Measurements from ENCODE around the gene AFAP1.

AFAP1 gene

DNA sequence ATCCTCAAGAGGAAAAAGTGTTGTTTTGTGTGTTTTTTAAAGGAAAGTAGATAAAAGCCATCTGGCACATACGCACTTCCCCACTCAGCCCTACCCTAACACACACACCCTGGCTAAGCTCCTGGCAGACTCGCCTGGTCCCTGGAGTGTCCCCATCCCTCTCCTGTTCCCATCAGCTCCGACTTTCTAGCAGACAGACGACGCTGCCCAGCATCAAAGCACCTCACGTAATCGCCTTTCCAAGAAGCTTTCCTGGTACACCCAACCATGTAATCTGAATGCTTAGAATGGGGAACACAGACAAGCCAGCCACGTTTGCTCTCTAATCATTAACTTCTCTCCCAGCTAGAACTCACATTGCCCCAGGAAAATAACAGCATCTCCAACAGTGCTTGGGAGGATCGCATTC is 116.2 kb downstream of the AFAP1 start:
- no peak overlapping the region for H3K4ac ChIP-seq (ENCODE audit: low read depth, low read length)

DNA sequence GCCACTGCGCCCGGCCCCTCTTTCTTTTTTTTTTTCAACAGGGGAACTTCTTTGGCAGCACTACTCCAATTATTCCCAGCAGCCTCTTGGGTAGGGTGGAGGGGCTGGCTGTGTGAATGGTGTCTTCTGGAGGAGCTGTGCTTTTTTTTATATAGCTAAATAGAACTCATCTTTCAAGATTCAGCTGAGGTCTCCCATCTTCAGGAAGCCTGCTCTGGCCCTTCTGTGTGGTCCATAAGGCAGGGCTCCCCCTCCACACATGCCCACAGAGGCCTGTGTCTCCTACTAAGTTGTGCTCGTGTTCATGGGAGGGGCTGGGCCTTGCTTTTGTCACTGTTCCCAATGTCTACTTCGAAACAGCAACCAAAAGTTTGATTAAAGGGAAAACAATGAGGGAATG is 116.8 kb downstream of the AFAP1 start:
- H3K14ac ChIP-seq (ENCODE audit: low read length): no peak overlapping the region
- no peak overlapping the region for H3K23ac ChIP-seq (ENCODE audit: low read length)
- no peak for DNase-seq
- H2BK120ac ChIP-seq (ENCODE audit: insufficient read depth, low read length, poor library complexity): no peak overlapping the region
- H2AFZ ChIP-seq (ENCODE audit: insufficient read depth, low read length, poor library complexity): no peak overlapping the region
- no peak overlapping the region for H3K18ac ChIP-seq (ENCODE audit: low read length)
- peaks cover 9 to 22% of the 10 kb centered on the region in 2 experiments for H3K36me3 ChIP-seq (ENCODE audit: control insufficient read depth in 1 of 2, insufficient read depth in 2 of 2, low read length in 2 of 2)
- peaks cover 6 to 8% of the 10 kb centered on the region in 2 experiments for H3K4me1 ChIP-seq (ENCODE audit: control insufficient read depth in 1 of 2, insufficient read depth in 2 of 2, low read length in 2 of 2)
- no peak overlapping the region for H2AK5ac ChIP-seq (ENCODE audit: low read length)
- H3K27me3 ChIP-seq (ENCODE audit: insufficient read depth, low read length): no peaks in the 10 kb centered on the region
- no peak overlapping the region for H4K91ac ChIP-seq (ENCODE audit: low read depth, low read length)
- H2BK12ac ChIP-seq (ENCODE audit: low read length): no peak overlapping the region
- no peak overlapping the region for H3K4me3 ChIP-seq (ENCODE audit: low read depth, low read length)
- H3K9ac ChIP-seq (ENCODE audit: low read length): no peak overlapping the region
- H3K27ac ChIP-seq (ENCODE audit: low read depth, low read length): no peak overlapping the region
- H3K79me1 ChIP-seq (ENCODE audit: low read length): peaks cover 1% of the 10 kb centered on the region
- H4K8ac ChIP-seq (ENCODE audit: low read depth, low read length): no peak overlapping the region
- H2BK5ac ChIP-seq (ENCODE audit: low read depth, low read length, poor library complexity): no peak overlapping the region
- H4K12ac ChIP-seq (ENCODE audit: low read depth, low read length): no peak overlapping the region
- no peaks in the 10 kb centered on the region for H3K79me2 ChIP-seq (ENCODE audit: control insufficient read depth, insufficient read depth, low read length, poor library complexity)
- no peak overlapping the region for H3K4ac ChIP-seq (ENCODE audit: low read depth, low read length)
- H3K9me3 ChIP-seq (ENCODE audit: insufficient read depth, low read depth, low read length): no peaks in the 10 kb centered on the region
- no peak overlapping the region for H3K4me2 ChIP-seq (ENCODE audit: low read length)
- no CpG with 5 or more reads among the region's 4 CpGs for WGBS (ENCODE audit: extremely low coverage, insufficient coverage, insufficient read length)

More for the DNA sequence above, 116.2 kb downstream of the AFAP1 start:
- no peaks in the 10 kb centered on the region for H3K27me3 ChIP-seq (ENCODE audit: insufficient read depth, low read length)
- no peaks in the 10 kb centered on the region for H3K9me3 ChIP-seq (ENCODE audit: insufficient read depth, low read depth, low read length)
- peaks cover 10 to 11% of the 10 kb centered on the region in 2 experiments for H3K4me1 ChIP-seq (ENCODE audit: control insufficient read depth in 1 of 2, insufficient read depth in 2 of 2, low read length in 2 of 2)
- H3K18ac ChIP-seq (ENCODE audit: low read length): no peak overlapping the region
- no peak overlapping the region for H2BK5ac ChIP-seq (ENCODE audit: low read depth, low read length, poor library complexity)
- H2AK5ac ChIP-seq (ENCODE audit: low read length): no peak overlapping the region
- peaks cover 4 to 17% of the 10 kb centered on the region in 2 experiments for H3K36me3 ChIP-seq (ENCODE audit: control insufficient read depth in 1 of 2, insufficient read depth in 2 of 2, low read length in 2 of 2)
- no peak overlapping the region for H3K4me3 ChIP-seq (ENCODE audit: low read depth, low read length)
- no peak overlapping the region for H3K4me2 ChIP-seq (ENCODE audit: low read length)
- H3K23ac ChIP-seq (ENCODE audit: low read length): no peak overlapping the region
- H3K9ac ChIP-seq (ENCODE audit: low read length): no peak overlapping the region
- H2BK120ac ChIP-seq (ENCODE audit: insufficient read depth, low read length, poor library complexity): no peak overlapping the region
- H3K79me2 ChIP-seq (ENCODE audit: control insufficient read depth, insufficient read depth, low read length, poor library complexity): no peaks in the 10 kb centered on the region
- H4K91ac ChIP-seq (ENCODE audit: low read depth, low read length): no peak overlapping the region
- no peak overlapping the region for H2BK12ac ChIP-seq (ENCODE audit: low read length)
- no peak overlapping the region for H4K12ac ChIP-seq (ENCODE audit: low read depth, low read length)
- no peak for DNase-seq
- no peak overlapping the region for H4K8ac ChIP-seq (ENCODE audit: low read depth, low read length)
- WGBS (ENCODE audit: extremely low coverage, insufficient coverage, insufficient read length): no CpG with 5 or more reads among the region's 9 CpGs
- H2AFZ ChIP-seq (ENCODE audit: insufficient read depth, low read length, poor library complexity): no peak overlapping the region
- no peak overlapping the region for H3K14ac ChIP-seq (ENCODE audit: low read length)
- H3K79me1 ChIP-seq (ENCODE audit: low read length): peaks cover 1% of the 10 kb centered on the region
- no peak overlapping the region for H3K27ac ChIP-seq (ENCODE audit: low read depth, low read length)

DNA sequence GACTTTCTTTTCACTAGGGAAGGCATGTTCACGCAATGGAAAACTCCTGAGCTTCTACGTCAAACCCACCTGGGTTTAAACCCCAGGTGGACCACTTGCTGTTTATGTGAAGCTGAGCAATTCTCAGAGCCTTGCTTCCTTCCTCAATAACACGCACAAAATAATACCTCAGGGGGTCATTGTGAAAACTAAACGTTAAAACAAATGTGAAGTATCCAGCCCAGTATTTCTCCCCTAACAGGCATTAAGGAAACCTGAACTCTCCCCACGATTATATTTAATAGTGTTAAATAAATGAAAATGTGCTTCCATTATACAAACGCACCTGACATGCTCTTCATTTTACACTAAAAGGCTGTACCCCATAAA is 117.5 kb downstream of the AFAP1 start:
- Histone ChIP-seq H4K8ac (ENCODE audit: low read depth, low read length) (no peak overlapping the region), H2AFZ (ENCODE audit: insufficient read depth, low read length, poor library complexity) (no peak overlapping the region), H3K27me3 (ENCODE audit: insufficient read depth, low read length) (no peaks in the 10 kb centered on the region), H2BK12ac (ENCODE audit: low read length) (no peak overlapping the region), H3K79me2 (ENCODE audit: control insufficient read depth, insufficient read depth, low read length, poor library complexity) (no peaks in the 10 kb centered on the region), H3K79me1 (ENCODE audit: low read length) (peaks cover 1% of the 10 kb centered on the region), H3K9ac (ENCODE audit: low read length) (no peak overlapping the region), H3K9me3 (ENCODE audit: insufficient read depth, low read depth, low read length) (no peaks in the 10 kb centered on the region), H2BK120ac (ENCODE audit: insufficient read depth, low read length, poor library complexity) (no peak overlapping the region), H3K18ac (ENCODE audit: low read length) (no peak overlapping the region), H3K36me3 (ENCODE audit: control insufficient read depth in 1 of 2, insufficient read depth in 2 of 2, low read length in 2 of 2) (peaks cover 9 to 23% of the 10 kb centered on the region in 2 experiments), H4K91ac (ENCODE audit: low read depth, low read length) (no peak overlapping the region), H3K14ac (ENCODE audit: low read length) (no peak overlapping the region), H4K12ac (ENCODE audit: low read depth, low read length) (no peak overlapping the region), H3K4ac (ENCODE audit: low read depth, low read length) (no peak overlapping the region), H3K4me1 (ENCODE audit: control insufficient read depth in 1 of 2, insufficient read depth in 2 of 2, low read length in 2 of 2) (peaks cover 5 to 7% of the 10 kb centered on the region in 2 experiments), H3K4me3 (ENCODE audit: low read depth, low read length) (no peak overlapping the region), H2BK5ac (ENCODE audit: low read depth, low read length, poor library complexity) (no peak overlapping the region), H3K27ac (ENCODE audit: low read depth, low read length) (no peak overlapping the region), H3K4me2 (ENCODE audit: low read length) (no peak overlapping the region), H3K23ac (ENCODE audit: low read length) (no peak overlapping the region), H2AK5ac (ENCODE audit: low read length) (no peak overlapping the region)
- no CpG with 5 or more reads among the region's 6 CpGs for WGBS (ENCODE audit: extremely low coverage, insufficient coverage, insufficient read length)
- no peak for DNase-seq

DNA sequence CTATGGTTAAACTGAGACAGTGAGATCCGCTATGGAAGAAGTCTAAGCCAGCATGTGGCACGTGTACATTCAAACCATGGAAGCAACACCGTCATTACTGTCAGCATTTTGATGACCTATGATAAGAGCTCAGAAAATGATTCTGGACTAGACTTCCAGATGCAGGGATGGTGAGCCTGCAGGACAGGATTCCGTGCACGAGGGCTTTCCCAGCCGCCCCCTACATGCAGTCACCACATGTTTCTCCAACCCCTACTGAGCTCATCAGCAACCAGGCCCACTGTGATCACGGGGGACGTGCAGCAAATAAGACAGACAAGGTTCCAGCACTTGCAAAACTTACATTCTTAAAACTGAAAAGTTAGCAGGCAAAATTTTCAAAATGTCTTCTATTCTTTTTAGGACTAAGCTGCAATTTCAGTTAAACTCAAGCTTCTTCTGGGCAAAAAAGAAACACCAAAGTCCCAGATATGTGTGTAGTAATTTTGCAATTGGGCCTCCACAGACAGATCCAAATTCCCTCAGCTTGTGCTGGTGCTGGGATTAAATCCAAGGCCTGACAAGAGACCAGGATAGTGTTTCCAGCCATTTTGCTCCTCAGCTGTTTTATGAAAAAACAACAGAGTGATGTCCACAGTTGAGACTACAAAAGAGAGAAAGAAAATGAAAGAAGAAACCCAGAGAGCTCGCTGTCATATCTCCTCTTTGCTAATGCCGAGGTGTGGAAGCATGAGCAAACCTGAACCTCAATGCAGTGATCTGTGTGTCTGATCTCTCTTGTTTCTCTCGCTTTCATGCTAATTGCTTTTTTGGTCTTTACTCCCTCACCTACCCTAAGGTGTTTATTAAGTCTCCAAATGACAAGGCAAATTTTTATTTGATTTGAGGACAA is 118.2 kb downstream of the AFAP1 start:
- Histone ChIP-seq H3K36me3 (ENCODE audit: control insufficient read depth in 1 of 2, insufficient read depth in 2 of 2, low read length in 2 of 2) (peaks cover 12 to 27% of the 10 kb centered on the region in 2 experiments), H3K27ac (ENCODE audit: low read depth, low read length) (no peak overlapping the region), H3K4me2 (ENCODE audit: low read length) (no peak overlapping the region), H3K27me3 (ENCODE audit: insufficient read depth, low read length) (no peaks in the 10 kb centered on the region), H3K14ac (ENCODE audit: low read length) (no peak overlapping the region), H3K9me3 (ENCODE audit: insufficient read depth, low read depth, low read length) (no peaks in the 10 kb centered on the region), H3K9ac (ENCODE audit: low read length) (no peak overlapping the region), H2BK12ac (ENCODE audit: low read length) (no peak overlapping the region), H3K4me3 (ENCODE audit: low read depth, low read length) (no peak overlapping the region), H3K4ac (ENCODE audit: low read depth, low read length) (no peak overlapping the region), H2BK120ac (ENCODE audit: insufficient read depth, low read length, poor library complexity) (no peak overlapping the region), H2AFZ (ENCODE audit: insufficient read depth, low read length, poor library complexity) (no peak overlapping the region), H2BK5ac (ENCODE audit: low read depth, low read length, poor library complexity) (no peak overlapping the region), H3K79me2 (ENCODE audit: control insufficient read depth, insufficient read depth, low read length, poor library complexity) (no peaks in the 10 kb centered on the region), H3K4me1 (ENCODE audit: control insufficient read depth in 1 of 2, insufficient read depth in 2 of 2, low read length in 2 of 2) (peaks cover 4 to 5% of the 10 kb centered on the region in 2 experiments), H4K12ac (ENCODE audit: low read depth, low read length) (no peak overlapping the region), H3K79me1 (ENCODE audit: low read length) (peaks cover 1% of the 10 kb centered on the region), H3K23ac (ENCODE audit: low read length) (no peak overlapping the region), H3K18ac (ENCODE audit: low read length) (no peak overlapping the region), H4K91ac (ENCODE audit: low read depth, low read length) (no peak overlapping the region), H4K8ac (ENCODE audit: low read depth, low read length) (no peak overlapping the region), H2AK5ac (ENCODE audit: low read length) (no peak overlapping the region)
- WGBS (ENCODE audit: extremely low coverage, insufficient coverage, insufficient read length): no CpG with 5 or more reads among the region's 11 CpGs
- peak in 1 of 2 donors; percentile 42 for DNase-seq
